CD14-positive monocyte (primary cell): ENCODE results near the gene SIPA1L3. TPM values are rescaled to one million over a fixed set of nuclear protein-coding genes. Genes with fewer than 3 reads are reported as not detected.

Source experiments
- DNase-seq, 3 donors: peaks; one replicate each; pipeline ENCODE4 v3.0.0-alpha.2; 2011 to 2022
- H2AFZ ChIP-seq: 2 replicates; pipeline ENCODE4 v1.6.0; 2012; ENCODE audit warnings: mild to moderate bottlenecking, low read depth, low read length, inconsistent platforms; ENCODE audit not compliant: insufficient read depth, poor library complexity, severe bottlenecking
- H3K27ac ChIP-seq, 2 donors: 1 replicate in 1 of 2; 2 replicates in 1 of 2; pipeline ENCODE4 v1.5.1; 2012 to 2013; ENCODE audit warnings: low read length in 2 of 2, control low read depth in 1 of 2, inconsistent platforms in 1 of 2, low read depth in 1 of 2, mild to moderate bottlenecking in 1 of 2
- H3K27me3 ChIP-seq, 2 donors: one replicate each; pipeline versions ENCODE4 v1.6.0 to v1.6.1; 2011 to 2013; ENCODE audit warnings: low read length in 2 of 2; ENCODE audit not compliant: control insufficient read depth in 2 of 2, insufficient read depth in 2 of 2
- H3K36me3 ChIP-seq, 2 donors: replicated peaks in 1 of 2; 1 replicate in 1 of 2; 2 replicates in 1 of 2; pipeline versions ENCODE4 v1.5.1 to v1.6.1; 2012 to 2013; ENCODE audit warnings: low read length in 2 of 2, control low read depth in 1 of 2, inconsistent platforms in 1 of 2, mild to moderate bottlenecking in 1 of 2; ENCODE audit not compliant: insufficient read depth in 2 of 2, control insufficient read depth in 1 of 2
- H3K4me1 ChIP-seq, 2 donors: 1 replicate in 1 of 2; 2 replicates in 1 of 2; pipeline versions ENCODE4 v1.5.1 to v1.6.1; 2012 to 2013; ENCODE audit warnings: low read length in 2 of 2, control low read depth in 1 of 2, inconsistent platforms in 1 of 2, mild to moderate bottlenecking in 1 of 2, moderate library complexity in 1 of 2; ENCODE audit not compliant: insufficient read depth in 2 of 2, control insufficient read depth in 1 of 2
- H3K4me2 ChIP-seq: replicated peaks from 2 replicates; pipeline ENCODE3; 2012; ENCODE audit warnings: low read length, moderate library complexity, mild to moderate bottlenecking; ENCODE audit not compliant: poor library complexity, severe bottlenecking; ENCODE audit errors: extremely low read depth
- H3K4me3 ChIP-seq, 3 experiments: fragments of 200-600 bp in 1 of 3; sonication (generic) in 1 of 3; replicated peaks in 1 of 3; 1 replicate in 2 of 3; 2 replicates in 1 of 3; pipeline ENCODE4 v1.5.1; 2011 to 2013; ENCODE audit warnings: low read length in 3 of 3, mild to moderate bottlenecking in 3 of 3, control low read depth in 2 of 3, low read depth in 2 of 3, inconsistent platforms in 1 of 3, moderate library complexity in 1 of 3
- H3K79me2 ChIP-seq: 2 replicates; pipeline ENCODE4 v1.6.0; 2012; ENCODE audit warnings: mild to moderate bottlenecking, control low read depth, inconsistent platforms, low read length, moderate library complexity; ENCODE audit not compliant: insufficient read depth
- H3K9ac ChIP-seq: 2 replicates; pipeline ENCODE4 v1.6.0; 2017; ENCODE audit warnings: low read length, mild to moderate bottlenecking; ENCODE audit not compliant: insufficient read depth, poor library complexity, severe bottlenecking
- H3K9me3 ChIP-seq, 2 donors: replicated peaks in 1 of 2; 1 replicate in 1 of 2; 2 replicates in 1 of 2; pipeline versions ENCODE4 v1.5.1 to v1.6.1; 2012 to 2013; ENCODE audit warnings: low read length in 2 of 2, control low read depth in 1 of 2; ENCODE audit not compliant: control insufficient read depth in 1 of 2, insufficient read depth in 1 of 2
- H4K20me1 ChIP-seq: 2 replicates; pipeline ENCODE4 v1.6.0; 2012; ENCODE audit warnings: mild to moderate bottlenecking, low read length, control low read depth, moderate library complexity; ENCODE audit not compliant: insufficient read depth
- H3K27ac Mint-ChIP-seq, 7 donors: one replicate each; pipeline ENCODE4 v1.8.0; 2020; ENCODE audit warnings: mild to moderate bottlenecking in 7 of 7, mixed read lengths in 7 of 7, moderate library complexity in 6 of 7, inconsistent platforms in 2 of 7
- H3K27me3 Mint-ChIP-seq, 3 donors: one replicate each; pipeline ENCODE4 v1.8.0; 2021 to 2022; ENCODE audit warnings: low read depth in 3 of 3, mild to moderate bottlenecking in 3 of 3, mixed read lengths in 3 of 3, moderate library complexity in 3 of 3, inconsistent platforms in 1 of 3
- H3K36me3 Mint-ChIP-seq, 2 donors: one replicate each; pipeline ENCODE4 v1.8.0; 2020; ENCODE audit warnings: mixed read lengths in 2 of 2, inconsistent platforms in 1 of 2, mild to moderate bottlenecking in 1 of 2
- H3K4me1 Mint-ChIP-seq: one replicate; pipeline ENCODE4 v1.8.0; 2020; ENCODE audit warnings: mild to moderate bottlenecking, mixed read lengths
- H3K4me3 Mint-ChIP-seq, 2 donors: one replicate each; pipeline ENCODE4 v1.8.0; 2020; ENCODE audit warnings: mild to moderate bottlenecking in 2 of 2, mixed read lengths in 2 of 2, moderate library complexity in 1 of 2
- H3K9me3 Mint-ChIP-seq, 7 donors: one replicate each; pipeline ENCODE4 v1.8.0; 2020 to 2022; ENCODE audit warnings: mixed read lengths in 7 of 7, mild to moderate bottlenecking in 6 of 7, moderate library complexity in 6 of 7, inconsistent platforms in 2 of 7
- CTCF ChIP-seq: fragments of 200-600 bp; IDR thresholded peaks from one replicate; pipeline ENCODE4 v1.8.0; 2022; ENCODE audit warnings: antibody characterized with exemption, mild to moderate bottlenecking
- WGBS: methylation state at CpG from one replicate; pipeline ENCODE4 v1.1.5; 2013; ENCODE audit warnings: missing lambda C conversion rate; ENCODE audit not compliant: insufficient coverage; 5-methylcytosine and 5-hydroxymethylcytosine counted together
- intact Hi-C, 2 donors: fragments of 100-400 bp; cut with micrococcal nuclease; formaldehyde crosslinking; loops; one replicate each; pipeline versions ENCODE4 v1.15.0 to v1.15.1; 2023
- polyA plus RNA-seq, 3 donors: library from polyadenylated mRNA; depleted of rRNA in 1 of 3; unstranded in 2 of 3; stranded (reverse) in 1 of 3; fragments of 300-500 nt in 2 of 3; fragments of >200 nt in 1 of 3; fragmentation: Illumina TruSeq in 2 of 3; gene quantifications; 1 replicate in 2 of 3; 2 replicates in 1 of 3; pipeline ENCODE4 v1.2.3, GENCODE V29; 2012 to 2021

The SIPA1L3 gene
- polyA plus RNA-seq, 3 donors = 0.55 to 4.5 (median 0.99) TPM

DNA sequence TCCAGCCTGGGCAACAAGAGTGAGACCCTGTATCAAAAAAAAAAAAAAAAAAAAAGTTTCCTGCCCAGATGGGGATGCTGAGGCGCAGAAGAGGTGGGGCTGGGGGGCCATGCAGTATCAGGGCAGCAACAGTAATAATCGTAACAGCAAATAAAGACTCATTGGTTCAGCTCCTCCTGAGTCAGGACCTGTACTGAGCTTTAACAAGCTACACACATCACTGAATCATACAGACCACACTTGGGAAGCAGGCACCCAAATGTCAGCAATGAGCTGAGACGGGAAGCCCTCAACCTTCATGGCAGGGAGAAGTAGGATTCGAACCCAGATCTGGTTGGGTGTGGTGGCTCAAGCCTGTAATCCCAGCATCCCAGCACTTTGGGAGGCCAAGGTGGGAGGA lies 327.6 kb downstream of the SIPA1L3 start:
- Histone ChIP-seq H3K4me3 (no peak overlapping the region), H2AFZ (no peak overlapping the region), H3K27ac (no peak overlapping the region), H3K9ac (no peak overlapping the region), H3K4me2 (no peak overlapping the region), H3K79me2 (no peaks in the 10 kb centered on the region), H3K4me1 (no peaks in the 10 kb centered on the region), H3K36me3 (no peaks in the 10 kb centered on the region), H4K20me1 (no peaks in the 10 kb centered on the region), H3K27me3 (peaks cover 14 to 24% of the 10 kb centered on the region in 2 donors), H3K9me3 (peaks cover 0 to 4% of the 10 kb centered on the region in 2 donors)
- no peak overlapping the region for H3K27ac Mint-ChIP-seq
- DNase-seq = no peak
- no peak overlapping the region for H3K4me3 Mint-ChIP-seq
- 100% methylated on average over 1 of the region's 4 CpGs for WGBS
- no peak for TF ChIP-seq CTCF
- H3K9me3 Mint-ChIP-seq = peaks cover 0 to 11% (median 2%) of the 10 kb centered on the region in 7 donors
- H3K4me1 Mint-ChIP-seq = no peaks in the 10 kb centered on the region
- intact Hi-C loops = loop anchor here (5.0 kb wide), 2 partner anchors 138 to 332 kb away; partner anchors contain the start of gene PSMD8 (in 1 of the 2)
- peaks cover 21 to 37% (median 31%) of the 10 kb centered on the region in 3 donors for H3K27me3 Mint-ChIP-seq
- no peaks in the 10 kb centered on the region for H3K36me3 Mint-ChIP-seq

DNA sequence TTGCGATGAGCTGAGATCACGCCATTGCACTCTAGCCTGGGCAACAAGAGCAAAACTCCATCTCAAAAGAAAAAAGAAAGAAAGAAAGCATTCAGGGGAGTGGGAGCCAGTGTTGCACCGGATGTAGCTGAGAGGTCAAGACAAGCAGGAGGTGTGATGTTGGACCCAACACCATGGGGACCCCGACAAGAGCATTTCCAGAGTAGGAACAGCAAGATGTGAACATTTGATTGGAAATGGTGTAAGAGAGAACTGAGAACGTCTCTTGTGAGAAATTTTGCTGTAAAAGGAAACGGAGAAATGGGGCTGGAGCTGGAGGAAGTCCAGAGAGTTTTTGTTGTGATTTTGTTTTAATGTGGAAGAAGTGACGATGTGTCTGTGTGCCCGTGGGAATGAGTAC lies 332.8 kb downstream of the SIPA1L3 start:
- intact Hi-C loops = loop anchor here in 1 of 2 donors (5.0 kb wide), 1 partner anchor 338 kb away; no protein-coding TSS in a partner anchor
- Histone ChIP-seq H3K4me2 (no peak overlapping the region), H3K27ac (no peak overlapping the region), H3K9me3 (no peaks in the 10 kb centered on the region), H3K9ac (no peak overlapping the region), H3K4me3 (no peak overlapping the region), H3K79me2 (no peaks in the 10 kb centered on the region), H3K4me1 (no peaks in the 10 kb centered on the region), H3K27me3 (no peaks in the 10 kb centered on the region), H4K20me1 (no peaks in the 10 kb centered on the region), H2AFZ (no peak overlapping the region), H3K36me3 (no peaks in the 10 kb centered on the region)
- TF ChIP-seq CTCF = no peak
- 75% methylated on average over 7 of the region's 8 CpGs for WGBS
- DNase-seq = no peak
- H3K27me3 Mint-ChIP-seq = peaks cover 8 to 12% (median 10%) of the 10 kb centered on the region in 3 donors
- no peak overlapping the region for H3K4me3 Mint-ChIP-seq
- peaks cover 5% of the 10 kb centered on the region for H3K4me1 Mint-ChIP-seq
- H3K27ac Mint-ChIP-seq = peak overlapping the region in 2 of 7 donors; percentile 2 to 34
- no peaks in the 10 kb centered on the region for H3K36me3 Mint-ChIP-seq
- H3K9me3 Mint-ChIP-seq = peaks cover 0 to 1% (median 0%) of the 10 kb centered on the region in 7 donors
